WTC11 (cell line): ENCODE results near the gene INHBC.

ENCODE experiments used
- ETV6 ChIP-seq: sonication (generic); formaldehyde crosslinking; IDR thresholded peaks from 2 replicates; pipeline ENCODE4 v1.8.1; 2022; ENCODE audit warnings: mild to moderate bottlenecking, missing genetic modification reagents
- FOXK1 ChIP-seq: sonication (generic); formaldehyde crosslinking; IDR thresholded peaks from 2 replicates; pipeline ENCODE4 v1.8.0; 2022; ENCODE audit warnings: mild to moderate bottlenecking, moderate library complexity, missing genetic modification reagents
- SP1 ChIP-seq: sonication (generic); formaldehyde crosslinking; conservative IDR thresholded peaks from 2 replicates; pipeline ENCODE4 v1.8.1; 2022; ENCODE audit warnings: missing genetic modification reagents
- TF ChIP-seq, protein P1 (sequence below): sonication (generic); formaldehyde crosslinking; conservative IDR thresholded peaks from 2 replicates; pipeline ENCODE4 v1.8.1; 2023; ENCODE audit warnings: mild to moderate bottlenecking, low read depth, missing genetic modification reagents, moderate library complexity

DNA sequence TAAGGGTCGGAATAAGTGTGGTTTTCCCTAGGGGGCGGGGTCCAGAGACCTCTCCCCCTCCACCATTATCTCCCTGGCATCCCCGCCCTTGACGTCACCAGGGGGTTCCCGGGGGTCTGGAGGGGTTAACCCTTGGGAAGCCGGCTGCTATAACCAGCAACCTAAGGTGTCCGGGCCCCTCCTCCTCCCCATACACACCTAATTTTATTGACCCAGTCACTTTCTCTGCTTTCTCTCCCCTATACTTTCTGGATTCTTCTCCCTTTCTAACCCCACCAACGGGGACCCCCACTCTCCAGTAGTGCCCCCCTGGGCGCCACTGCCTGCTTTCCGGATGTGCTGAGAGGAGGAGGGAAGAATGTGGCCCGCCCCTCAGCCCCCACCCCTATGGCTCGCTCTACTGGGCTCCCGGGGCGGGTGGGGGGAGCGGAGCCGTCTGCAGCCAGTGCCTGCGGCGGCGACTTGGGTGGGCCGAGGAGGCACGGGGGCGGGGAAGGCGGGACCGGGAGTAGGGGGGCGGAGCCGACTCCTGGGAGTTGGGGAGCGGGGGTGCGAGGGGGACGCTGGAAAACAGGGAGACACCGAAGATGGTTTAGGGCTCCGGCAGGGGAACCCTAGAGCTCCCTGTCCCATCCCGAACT lies 26.8 kb downstream of the INHBC start:
- TF ChIP-seq FOXK1 (CRISPR knock-in tag) (no peak), ETV6 (CRISPR knock-in tag) (no peak), SP1 (CRISPR knock-in tag) (0 out of 2 replicates have a peak, but pooled peaks have one; percentile 31)
- TF ChIP-seq, protein P1, sequence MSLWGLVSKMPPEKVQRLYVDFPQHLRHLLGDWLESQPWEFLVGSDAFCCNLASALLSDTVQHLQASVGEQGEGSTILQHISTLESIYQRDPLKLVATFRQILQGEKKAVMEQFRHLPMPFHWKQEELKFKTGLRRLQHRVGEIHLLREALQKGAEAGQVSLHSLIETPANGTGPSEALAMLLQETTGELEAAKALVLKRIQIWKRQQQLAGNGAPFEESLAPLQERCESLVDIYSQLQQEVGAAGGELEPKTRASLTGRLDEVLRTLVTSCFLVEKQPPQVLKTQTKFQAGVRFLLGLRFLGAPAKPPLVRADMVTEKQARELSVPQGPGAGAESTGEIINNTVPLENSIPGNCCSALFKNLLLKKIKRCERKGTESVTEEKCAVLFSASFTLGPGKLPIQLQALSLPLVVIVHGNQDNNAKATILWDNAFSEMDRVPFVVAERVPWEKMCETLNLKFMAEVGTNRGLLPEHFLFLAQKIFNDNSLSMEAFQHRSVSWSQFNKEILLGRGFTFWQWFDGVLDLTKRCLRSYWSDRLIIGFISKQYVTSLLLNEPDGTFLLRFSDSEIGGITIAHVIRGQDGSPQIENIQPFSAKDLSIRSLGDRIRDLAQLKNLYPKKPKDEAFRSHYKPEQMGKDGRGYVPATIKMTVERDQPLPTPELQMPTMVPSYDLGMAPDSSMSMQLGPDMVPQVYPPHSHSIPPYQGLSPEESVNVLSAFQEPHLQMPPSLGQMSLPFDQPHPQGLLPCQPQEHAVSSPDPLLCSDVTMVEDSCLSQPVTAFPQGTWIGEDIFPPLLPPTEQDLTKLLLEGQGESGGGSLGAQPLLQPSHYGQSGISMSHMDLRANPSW (CRISPR knock-in tag) = no peak
